HCT116 (cell line): ENCODE data around the gene GSTM4. TPM values are rescaled to one million over a fixed set of nuclear protein-coding genes. Genes with fewer than 3 reads are reported as not detected.

Experiments
- ATAC-seq: fragments of 200-7000 bp; cut with Tn5 transposase; 2 replicates; pipeline ENCODE4 v1.9.1; 2020; ENCODE audit warnings: mild to moderate bottlenecking, moderate library complexity
- BruUV-seq: library from RNA; stranded (reverse); fragments of 400-500 nt; replicated peaks from 2 replicates; lab custom pipeline; 2021; lab: Mats Ljungman, UMichigan
- CTCF ChIA-PET: fragments of 300-600 bp; sonication (Branson Sonifier 250); formaldehyde crosslinking; loops from one replicate; lab custom pipeline; 2021; ENCODE audit warnings: antibody characterized with exemption; lab: Charles Lee
- POLR2A ChIA-PET: fragments of 300-600, 350-600 bp; sonication (Branson Sonifier 250); formaldehyde crosslinking; loops from one replicate; lab custom pipeline; 2021; ENCODE audit warnings: antibody characterized with exemption; lab: Charles Lee
- RAD21 ChIA-PET, 2 experiments: fragments of 300-600 bp; sonication (Branson Sonifier 250); formaldehyde crosslinking; loops; one replicate each; lab custom pipeline; 2023; ENCODE audit warnings: low total read pairs in 2 of 2; ENCODE audit not compliant: uncharacterized antibody in 2 of 2, unreplicated experiment in 2 of 2, low non-redundant PET in 1 of 2; lab: Charles Lee
- DNase-seq: peaks from one replicate; pipeline ENCODE4 v3.0.0-alpha.2; 2010; ENCODE audit warnings: low read depth, low spot score
- H2AFZ ChIP-seq: fragments of 200-600 bp; shearing (Covaris generic), sonication (generic); 2 replicates; pipeline ENCODE4 v1.6.1; 2017; ENCODE audit warnings: low read depth, mixed run types, mixed read lengths, antibody characterized with exemption, low read length; ENCODE audit not compliant: poor library complexity, severe bottlenecking
- H3K27ac ChIP-seq: 2 replicates; pipeline ENCODE4 v1.5.1; 2012; ENCODE audit warnings: low read depth, low read length
- H3K27me3 ChIP-seq: fragments of 200-600 bp; sonication (generic); 2 replicates; pipeline ENCODE4 v1.6.1; 2016; ENCODE audit warnings: mixed run types, low read length, mixed read lengths; ENCODE audit not compliant: insufficient read depth
- H3K36me3 ChIP-seq, 2 experiments: fragments of 200-500 bp in 1 of 2; fragments of 200-600 bp in 1 of 2; sonication (Bioruptor generic) in 1 of 2; sonication (generic) in 1 of 2; 2 replicates each; pipeline versions ENCODE4 v1.5.1 to v1.6.1; 2014 to 2016; ENCODE audit warnings: low read length in 2 of 2, inconsistent platforms in 1 of 2, mixed read lengths in 1 of 2, mixed run types in 1 of 2; ENCODE audit not compliant: insufficient read depth in 2 of 2, control insufficient read depth in 1 of 2
- H3K4me1 ChIP-seq, 2 experiments: fragments of 200-600 bp in 1 of 2; sonication (generic) in 1 of 2; 2 replicates each; pipeline versions ENCODE4 v1.5.1 to v1.6.1; 2012 to 2017; ENCODE audit warnings: low read length in 2 of 2, inconsistent platforms in 1 of 2, mild to moderate bottlenecking in 1 of 2, mixed read lengths in 1 of 2, mixed run types in 1 of 2, moderate library complexity in 1 of 2; ENCODE audit not compliant: insufficient read depth in 2 of 2, control insufficient read depth in 1 of 2
- H3K4me2 ChIP-seq: fragments of 200-600 bp; sonication (generic); 2 replicates; pipeline ENCODE4 v1.6.1; 2017; ENCODE audit warnings: mixed run types, low read length, mixed read lengths
- H3K4me3 ChIP-seq, 2 experiments: fragments of 200-600 bp in 1 of 2; sonication (generic) in 1 of 2; replicated peaks in 1 of 2; 2 replicates each; pipeline ENCODE4 v1.5.1; 2011 to 2016; ENCODE audit warnings: low read length in 2 of 2, control low read depth in 1 of 2, low read depth in 1 of 2, mild to moderate bottlenecking in 1 of 2, mixed read lengths in 1 of 2, mixed run types in 1 of 2
- H3K79me2 ChIP-seq: fragments of 200-600 bp; sonication (generic); 2 replicates; pipeline ENCODE4 v1.6.1; 2017; ENCODE audit warnings: mild to moderate bottlenecking, mixed run types, low read length, moderate library complexity, mixed read lengths; ENCODE audit not compliant: insufficient read depth
- H3K9ac ChIP-seq: fragments of 200-600 bp; sonication (generic); 2 replicates; pipeline ENCODE4 v1.6.1; 2016; ENCODE audit warnings: low read length, mixed read lengths
- H3K9me2 ChIP-seq: fragments of 200-600 bp; sonication (generic), shearing (Covaris generic); 2 replicates; pipeline ENCODE4 v1.6.1; 2017; ENCODE audit warnings: mixed run types, mild to moderate bottlenecking, moderate library complexity; ENCODE audit not compliant: insufficient read depth
- H3K9me3 ChIP-seq, 2 experiments: fragments of 200-500 bp in 1 of 2; fragments of 200-600 bp in 1 of 2; sonication (Bioruptor generic) in 1 of 2; sonication (generic) in 1 of 2; 2 replicates each; pipeline ENCODE4 v1.6.1; 2014 to 2017; ENCODE audit warnings: low read length in 2 of 2, mixed read lengths in 2 of 2, inconsistent platforms in 1 of 2, low read depth in 1 of 2, mild to moderate bottlenecking in 1 of 2, mixed run types in 1 of 2, moderate library complexity in 1 of 2; ENCODE audit not compliant: control insufficient read depth in 1 of 2, insufficient read depth in 1 of 2
- H4K20me1 ChIP-seq: fragments of 200-600 bp; sonication (generic), shearing (Covaris generic); 2 replicates; pipeline ENCODE4 v1.6.1; 2017; ENCODE audit warnings: mixed run types, mild to moderate bottlenecking, moderate library complexity; ENCODE audit not compliant: insufficient read depth
- CBX3 ChIP-seq: IDR thresholded peaks from 2 replicates; pipeline ENCODE4 v1.6.1; 2012; ENCODE audit warnings: low read depth
- ELF1 ChIP-seq: IDR thresholded peaks from 2 replicates; pipeline ENCODE4 v1.6.1; 2012; ENCODE audit warnings: low read depth, borderline replicate concordance
- EZH2 ChIP-seq: fragments of 200-600 bp; sonication (generic); IDR thresholded peaks from 2 replicates; pipeline ENCODE4 v1.6.1; 2017; ENCODE audit warnings: antibody characterized with exemption, mixed run types
- EZH2phosphoT487 ChIP-seq: fragments of 200-600 bp; IDR thresholded peaks from 2 replicates; pipeline ENCODE4 v1.6.1; 2018; ENCODE audit warnings: antibody characterized with exemption, borderline replicate concordance
- FOSL1 ChIP-seq: IDR thresholded peaks from 2 replicates; pipeline ENCODE4 v1.6.1; 2012; ENCODE audit warnings: low read depth
- JUND ChIP-seq: IDR thresholded peaks from 2 replicates; pipeline ENCODE4 v1.6.1; 2012
- POLR2A ChIP-seq: IDR thresholded peaks from 2 replicates; pipeline ENCODE4 v1.7.0; 2011; ENCODE audit warnings: borderline replicate concordance; ENCODE audit not compliant: insufficient read depth, insufficient read length; ENCODE audit errors: extremely low read depth
- POLR2AphosphoS5 ChIP-seq: IDR thresholded peaks from 2 replicates; pipeline ENCODE4 v1.6.1; 2011; ENCODE audit warnings: mild to moderate bottlenecking, low read depth, low read length, moderate library complexity
- RAD21 ChIP-seq: IDR thresholded peaks from 2 replicates; pipeline ENCODE4 v1.6.1; 2012; ENCODE audit warnings: low read depth, mild to moderate bottlenecking
- SIN3A ChIP-seq: IDR thresholded peaks from 2 replicates; pipeline ENCODE4 v1.6.1; 2012; ENCODE audit warnings: low read depth
- SP1 ChIP-seq: IDR thresholded peaks from 2 replicates; pipeline ENCODE4 v1.6.1; 2012; ENCODE audit warnings: low read depth
- TCF7L2 ChIP-seq: IDR thresholded peaks from 2 replicates; pipeline ENCODE4 v1.7.0; 2011; ENCODE audit warnings: borderline replicate concordance, inconsistent platforms; ENCODE audit not compliant: insufficient read depth, insufficient read length; ENCODE audit errors: extremely low read depth
- YY1 ChIP-seq: IDR thresholded peaks from 2 replicates; pipeline ENCODE4 v1.6.1; 2011; ENCODE audit warnings: low read length, low read depth, moderate library complexity, mild to moderate bottlenecking; ENCODE audit not compliant: insufficient replicate concordance; ENCODE audit errors: extremely low read depth
- ZBTB33 ChIP-seq: IDR thresholded peaks from 2 replicates; pipeline ENCODE4 v1.6.1; 2011; ENCODE audit warnings: mild to moderate bottlenecking, low read length, moderate library complexity; ENCODE audit not compliant: insufficient replicate concordance; ENCODE audit errors: extremely low read depth
- intact Hi-C: fragments of 100-400 bp; cut with micrococcal nuclease; formaldehyde crosslinking; loops from 2 replicates; pipeline ENCODE4 v1.10.0; 2022
- total RNA-seq: library from RNA; stranded (reverse); gene quantifications from one replicate; pipeline ENCODE4 v1.2.1, GENCODE V29; 2021; ENCODE audit not compliant: unreplicated experiment
- TF ChIP-seq, protein P1 (sequence below): IDR thresholded peaks from 2 replicates; pipeline ENCODE4 v1.6.1; 2012; ENCODE audit warnings: low read depth
- TF ChIP-seq, protein P2 (sequence below): IDR thresholded peaks from 2 replicates; pipeline ENCODE4 v1.6.1; 2012

The GSTM4 gene
- total RNA-seq, 1 experiment from 2014 or later: 15.9 TPM

DNA sequence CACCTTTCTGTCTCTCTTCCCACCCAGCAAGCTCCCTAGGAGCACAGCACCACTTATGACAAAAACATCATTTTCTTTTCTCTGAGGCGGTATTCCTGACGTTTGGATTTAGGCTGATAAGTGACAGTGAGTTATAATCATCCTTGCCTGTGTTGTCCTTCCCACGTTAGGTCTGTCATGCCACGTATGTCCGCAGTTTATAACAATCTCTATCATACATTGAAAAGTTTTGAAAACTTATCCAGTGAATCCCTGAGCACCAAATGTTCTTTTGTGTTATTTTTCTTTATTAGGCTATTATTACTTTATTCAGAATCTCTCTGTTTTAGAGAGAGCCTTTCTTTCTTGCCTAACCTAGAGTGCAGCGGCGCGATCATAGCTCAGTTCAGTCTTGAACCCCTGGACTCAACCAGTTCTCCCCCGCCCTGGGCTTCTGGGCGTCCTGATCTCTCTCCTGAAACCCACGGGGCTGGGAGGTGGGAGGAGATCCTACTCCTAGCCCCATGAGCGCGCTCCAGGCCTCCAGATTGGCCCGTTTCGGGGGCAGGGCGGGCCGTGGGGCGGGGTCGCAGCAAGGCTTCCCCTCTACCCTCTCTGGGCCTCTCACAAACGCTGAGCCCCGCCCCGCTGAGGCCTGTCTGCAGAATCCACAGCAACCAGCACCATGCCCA, 11.7 kb downstream of the GSTM4 start, which contains the start of gene GSTM2:
TSS of gene GSTM2 (plus strand) at position 606 of the 671 bp plus-strand sequence. CDS start at position 665, 59 bp downstream.
- RAD21 ChIA-PET: no interaction called here
- no peak within 1 kb of the TSS for H3K4me3 ChIP-seq
- no peaks in the 10 kb centered on the region for H3K36me3 ChIP-seq
- no peaks in the 10 kb centered on the region for H3K9me3 ChIP-seq
- H3K27me3 ChIP-seq: no peaks in the 10 kb centered on the region
- intact Hi-C loops: no loop called here
- no peaks in the 10 kb centered on the region for H3K9me2 ChIP-seq
- H4K20me1 ChIP-seq: no peaks in the 10 kb centered on the region
- H3K9ac ChIP-seq: no peak within 1 kb of the TSS
- no peak within 1 kb of the TSS for H3K27ac ChIP-seq
- POLR2A ChIA-PET: no interaction called here
- H3K79me2 ChIP-seq: no peaks in the 10 kb centered on the region
- peaks cover 0 to 4% of the 10 kb centered on the region in 2 experiments; a peak in 1 of 4 replicates for H3K4me1 ChIP-seq
- DNase-seq: no peak
- peak; percentile 74 for ATAC-seq
- TF ChIP-seq, protein P1, sequence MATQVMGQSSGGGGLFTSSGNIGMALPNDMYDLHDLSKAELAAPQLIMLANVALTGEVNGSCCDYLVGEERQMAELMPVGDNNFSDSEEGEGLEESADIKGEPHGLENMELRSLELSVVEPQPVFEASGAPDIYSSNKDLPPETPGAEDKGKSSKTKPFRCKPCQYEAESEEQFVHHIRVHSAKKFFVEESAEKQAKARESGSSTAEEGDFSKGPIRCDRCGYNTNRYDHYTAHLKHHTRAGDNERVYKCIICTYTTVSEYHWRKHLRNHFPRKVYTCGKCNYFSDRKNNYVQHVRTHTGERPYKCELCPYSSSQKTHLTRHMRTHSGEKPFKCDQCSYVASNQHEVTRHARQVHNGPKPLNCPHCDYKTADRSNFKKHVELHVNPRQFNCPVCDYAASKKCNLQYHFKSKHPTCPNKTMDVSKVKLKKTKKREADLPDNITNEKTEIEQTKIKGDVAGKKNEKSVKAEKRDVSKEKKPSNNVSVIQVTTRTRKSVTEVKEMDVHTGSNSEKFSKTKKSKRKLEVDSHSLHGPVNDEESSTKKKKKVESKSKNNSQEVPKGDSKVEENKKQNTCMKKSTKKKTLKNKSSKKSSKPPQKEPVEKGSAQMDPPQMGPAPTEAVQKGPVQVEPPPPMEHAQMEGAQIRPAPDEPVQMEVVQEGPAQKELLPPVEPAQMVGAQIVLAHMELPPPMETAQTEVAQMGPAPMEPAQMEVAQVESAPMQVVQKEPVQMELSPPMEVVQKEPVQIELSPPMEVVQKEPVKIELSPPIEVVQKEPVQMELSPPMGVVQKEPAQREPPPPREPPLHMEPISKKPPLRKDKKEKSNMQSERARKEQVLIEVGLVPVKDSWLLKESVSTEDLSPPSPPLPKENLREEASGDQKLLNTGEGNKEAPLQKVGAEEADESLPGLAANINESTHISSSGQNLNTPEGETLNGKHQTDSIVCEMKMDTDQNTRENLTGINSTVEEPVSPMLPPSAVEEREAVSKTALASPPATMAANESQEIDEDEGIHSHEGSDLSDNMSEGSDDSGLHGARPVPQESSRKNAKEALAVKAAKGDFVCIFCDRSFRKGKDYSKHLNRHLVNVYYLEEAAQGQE: no peak
- TF ChIP-seq, protein P2, sequence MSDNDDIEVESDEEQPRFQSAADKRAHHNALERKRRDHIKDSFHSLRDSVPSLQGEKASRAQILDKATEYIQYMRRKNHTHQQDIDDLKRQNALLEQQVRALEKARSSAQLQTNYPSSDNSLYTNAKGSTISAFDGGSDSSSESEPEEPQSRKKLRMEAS: no peak
- TF ChIP-seq SIN3A (no peak), POLR2A (no peak), TCF7L2 (no peak), JUND (no peak), FOSL1 (no peak), CBX3 (no peak), POLR2AphosphoS5 (no peak), RAD21 (no peak), YY1 (no peak), SP1 (no peak), EZH2phosphoT487 (no peak), ELF1 (no peak), EZH2 (no peak), ZBTB33 (no peak)
- H2AFZ ChIP-seq: no peak within 1 kb of the TSS
- CTCF ChIA-PET: no interaction called here
- H3K4me2 ChIP-seq: no peak within 1 kb of the TSS
- BruUV-seq: no TSS peak
